Upper lobe of left lung (tissue), 4 donors: ENCODE results near the gene DIP2C.

Experiments used
- CTCF ChIP-seq, 6 experiments: fragments of 450-650 bp in 4 of 6; fragments of 200-600 bp in 2 of 6; sonication (generic) in 2 of 6; IDR thresholded peaks; one replicate each; pipeline ENCODE4 v1.5.1; 2016 to 2019; ENCODE audit warnings: antibody characterized with exemption in 6 of 6
- POLR2A ChIP-seq, 4 donors: fragments of 450-650 bp; IDR thresholded peaks; one replicate each; pipeline ENCODE4 v1.5.1; 2016 to 2017; ENCODE audit warnings: antibody characterized with exemption in 4 of 4, mild to moderate bottlenecking in 2 of 4
- POLR2AphosphoS5 ChIP-seq, 2 donors: sonication (generic); formaldehyde crosslinking; IDR thresholded peaks; one replicate each; pipeline ENCODE4 v1.5.1; 2017; ENCODE audit warnings: antibody characterized with exemption in 2 of 2

DNA sequence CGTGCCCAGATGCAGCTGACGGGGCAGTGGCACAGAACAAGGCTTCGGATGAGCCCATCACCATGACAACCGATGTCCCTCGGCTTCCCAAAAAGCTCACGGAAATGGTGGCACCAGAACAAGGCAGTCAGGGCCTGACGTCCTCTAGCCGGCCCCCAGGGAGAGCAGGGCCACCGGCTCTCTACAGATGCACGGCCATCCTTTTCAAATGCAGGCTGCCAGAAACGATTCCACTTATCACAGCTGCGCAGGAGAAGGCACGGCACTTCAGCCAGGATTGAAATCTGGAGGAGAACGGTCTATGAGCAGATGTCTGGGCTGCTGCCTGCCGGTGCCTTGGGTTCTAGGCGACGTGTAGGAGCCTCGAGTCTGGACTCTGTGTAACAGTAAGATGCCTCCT, 330.4 kb downstream of the DIP2C start:
- TF ChIP-seq CTCF (IDR thresholded peaks at IDR 0.05) (no peak), POLR2A (IDR thresholded peaks at IDR 0.05) (no peak), POLR2AphosphoS5 (IDR thresholded peaks at IDR 0.05) (no peak)
